Measurements from ENCODE around the gene METTL15.
A peak's percentile ranks its signal among the peaks of the same experiment; 100 is the strongest.
"Not testable (repeated sequence)": the region's sequence is repeated elsewhere in the genome, so short reads cannot be mapped to it uniquely, and the experiment has no call there.

METTL15 gene

DNA sequence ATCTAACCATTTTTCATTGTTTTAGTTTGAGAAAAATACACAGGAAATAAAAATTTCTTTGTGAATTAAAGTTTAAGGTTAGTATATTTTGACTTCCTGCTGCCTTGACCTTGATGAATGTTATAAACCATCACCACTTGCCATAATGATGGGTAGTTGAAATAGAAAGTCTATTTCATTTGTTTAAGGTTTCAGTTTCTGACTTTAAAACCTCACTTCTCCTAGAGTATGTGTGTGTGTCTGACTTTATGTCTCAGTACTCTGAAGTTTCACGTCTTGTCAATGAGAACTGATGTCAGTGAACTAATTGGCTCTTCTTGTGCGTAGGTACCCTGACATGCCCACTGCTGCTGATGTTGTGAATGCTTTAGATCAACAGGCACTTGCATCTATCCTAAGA is 188.2 kb downstream of the METTL15 start:
- no peaks in the 10 kb centered on the region for H3K9me3 ChIP-seq (ENCODE audit: control insufficient read depth in 1 of 2, low read length in 2 of 2)
- no peaks in the 10 kb centered on the region for H3K4me1 ChIP-seq (ENCODE audit: control insufficient read depth in 1 of 2, insufficient read depth in 2 of 2, low read length in 2 of 2)
- H3K27ac ChIP-seq (ENCODE audit: low read length) = no peak overlapping the region

DNA sequence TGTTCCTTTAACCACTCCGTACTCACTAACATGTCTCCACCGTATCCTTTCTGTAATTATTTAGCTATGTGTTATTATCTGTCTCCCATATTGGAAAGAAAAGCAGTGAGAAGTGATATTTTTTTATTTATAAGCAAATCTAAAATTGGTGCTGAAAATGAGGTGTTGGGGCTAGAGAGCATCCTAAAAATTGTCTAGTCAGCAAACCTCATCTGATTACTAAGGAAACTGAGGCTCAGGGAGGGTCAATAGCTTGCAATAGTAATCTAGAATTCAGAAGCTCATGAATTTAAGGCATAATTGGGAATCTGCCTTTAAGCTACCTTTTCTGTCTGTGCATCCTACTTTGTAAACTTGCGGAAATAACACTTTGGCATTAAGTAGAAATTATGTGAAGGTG is 190.0 kb downstream of the METTL15 start:
- H3K9me3 ChIP-seq (ENCODE audit: control insufficient read depth in 1 of 2, low read length in 2 of 2) = no peaks in the 10 kb centered on the region
- H3K4me3 ChIP-seq (ENCODE audit: low read depth in 1 of 2, low read length in 2 of 2) = no peak overlapping the region
- H3K4me1 ChIP-seq (ENCODE audit: control insufficient read depth in 1 of 2, insufficient read depth in 2 of 2, low read length in 2 of 2) = no peaks in the 10 kb centered on the region
- H3K27me3 ChIP-seq (ENCODE audit: low read depth, low read length) = no peaks in the 10 kb centered on the region
- H3K36me3 ChIP-seq (ENCODE audit: control insufficient read depth in 1 of 2, insufficient read depth in 2 of 2, low read length in 2 of 2) = peaks cover 5 to 18% of the 10 kb centered on the region in 2 donors
- H3K27ac ChIP-seq (ENCODE audit: low read length) = no peak overlapping the region

More for the DNA sequence above, 188.2 kb downstream of the METTL15 start:
- Histone ChIP-seq H3K27me3 (ENCODE audit: low read depth, low read length) (no peaks in the 10 kb centered on the region), H3K36me3 (ENCODE audit: control insufficient read depth in 1 of 2, insufficient read depth in 2 of 2, low read length in 2 of 2) (peaks cover 5 to 14% of the 10 kb centered on the region in 2 donors), H3K4me3 (ENCODE audit: low read depth in 1 of 2, low read length in 2 of 2) (no peak overlapping the region)

DNA sequence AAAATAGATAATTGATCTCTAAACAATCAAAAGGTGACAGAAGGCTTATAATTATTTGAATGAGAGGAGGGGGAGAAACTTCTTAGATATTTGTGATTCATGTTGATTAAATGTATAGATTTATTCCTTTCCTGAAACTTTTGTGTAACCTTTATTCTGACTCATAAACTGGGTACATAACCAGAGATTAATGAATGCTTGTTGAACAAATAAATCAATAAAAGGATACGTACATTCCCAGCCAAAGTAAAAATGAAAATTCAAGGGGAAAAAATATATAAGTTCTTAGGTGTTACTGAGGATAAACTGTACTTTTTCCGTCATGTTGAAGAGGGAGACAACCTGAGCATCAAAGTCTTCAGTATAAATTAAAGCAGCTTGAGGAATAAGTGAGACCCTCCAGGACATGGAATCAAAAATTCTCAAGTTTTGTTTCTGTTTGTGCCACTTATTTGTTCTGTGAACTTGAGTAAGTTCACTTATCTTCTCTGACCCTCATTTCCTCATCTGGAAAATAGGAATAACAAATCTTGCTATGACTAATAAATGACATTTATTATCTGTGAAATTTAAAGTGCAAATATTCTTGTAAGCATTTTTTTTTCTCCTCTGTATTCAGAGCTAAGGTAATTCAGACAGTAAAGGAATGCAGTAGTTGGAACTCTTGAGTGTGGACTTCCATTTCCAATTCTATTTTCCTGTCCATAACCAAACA is 195.4 kb downstream of the METTL15 start:
- Histone ChIP-seq H3K4me3 (ENCODE audit: low read depth in 1 of 2, low read length in 2 of 2) (no peak overlapping the region), H3K27ac (ENCODE audit: low read length) (no peak overlapping the region), H3K4me1 (ENCODE audit: control insufficient read depth in 1 of 2, insufficient read depth in 2 of 2, low read length in 2 of 2) (no peaks in the 10 kb centered on the region), H3K36me3 (ENCODE audit: control insufficient read depth in 1 of 2, insufficient read depth in 2 of 2, low read length in 2 of 2) (peaks cover 4 to 8% of the 10 kb centered on the region in 2 donors), H3K9me3 (ENCODE audit: control insufficient read depth in 1 of 2, low read length in 2 of 2) (no peaks in the 10 kb centered on the region), H3K27me3 (ENCODE audit: low read depth, low read length) (no peaks in the 10 kb centered on the region)

DNA sequence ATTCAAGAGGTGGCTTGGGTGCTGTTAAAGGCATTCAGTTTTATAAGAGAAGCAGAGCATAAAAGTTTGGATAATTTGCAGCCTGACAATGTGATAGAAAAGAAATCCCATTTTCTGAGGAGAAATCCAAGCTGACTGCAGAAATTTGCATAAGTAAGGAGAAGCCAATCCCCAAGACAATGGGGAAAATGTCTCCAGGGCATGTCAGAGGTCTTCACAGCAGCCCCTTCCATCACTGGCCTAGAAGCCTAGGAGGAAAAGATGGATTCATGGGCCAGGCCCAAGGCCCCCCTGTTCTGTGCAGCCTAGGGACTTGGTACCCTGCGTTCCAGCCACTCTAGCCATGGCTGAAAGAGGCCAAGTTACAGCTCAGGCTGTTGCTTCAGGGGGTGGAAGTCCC is 207.3 kb downstream of the METTL15 start:
- Histone ChIP-seq H3K27me3 (ENCODE audit: low read depth, low read length) (no peaks in the 10 kb centered on the region), H3K9me3 (ENCODE audit: control insufficient read depth in 1 of 2, low read length in 2 of 2) (no peaks in the 10 kb centered on the region), H3K4me3 (ENCODE audit: low read depth in 1 of 2, low read length in 2 of 2) (no peak overlapping the region), H3K4me1 (ENCODE audit: control insufficient read depth in 1 of 2, insufficient read depth in 2 of 2, low read length in 2 of 2) (no peaks in the 10 kb centered on the region), H3K36me3 (ENCODE audit: control insufficient read depth in 1 of 2, insufficient read depth in 2 of 2, low read length in 2 of 2) (peaks cover 3 to 28% of the 10 kb centered on the region in 2 donors), H3K27ac (ENCODE audit: low read length) (no peak overlapping the region)

DNA sequence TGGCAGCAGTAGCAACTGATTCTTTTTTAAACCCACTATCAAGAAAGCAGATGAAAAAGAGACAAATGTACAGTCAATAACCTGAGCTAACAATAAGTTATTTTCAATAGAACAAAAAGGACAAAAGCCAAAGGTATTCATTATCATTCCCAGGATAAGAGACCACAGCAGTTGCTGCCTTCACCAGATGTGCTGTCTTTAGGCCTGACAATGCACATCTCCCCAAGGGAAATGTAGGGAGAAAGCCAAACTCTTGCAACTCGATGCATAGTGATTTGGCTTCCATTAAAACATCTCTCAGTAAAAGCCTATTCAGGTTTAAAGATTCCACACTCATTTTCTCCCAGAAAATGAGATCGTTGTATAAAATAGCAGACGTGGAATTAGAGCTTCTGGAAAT is 210.7 kb downstream of the METTL15 start:
- Histone ChIP-seq H3K4me1 (ENCODE audit: control insufficient read depth in 1 of 2, insufficient read depth in 2 of 2, low read length in 2 of 2) (no peaks in the 10 kb centered on the region), H3K36me3 (ENCODE audit: control insufficient read depth in 1 of 2, insufficient read depth in 2 of 2, low read length in 2 of 2) (peaks cover 3 to 22% of the 10 kb centered on the region in 2 donors), H3K27me3 (ENCODE audit: low read depth, low read length) (no peaks in the 10 kb centered on the region), H3K27ac (ENCODE audit: low read length) (no peak overlapping the region), H3K4me3 (ENCODE audit: low read depth in 1 of 2, low read length in 2 of 2) (no peak overlapping the region), H3K9me3 (ENCODE audit: control insufficient read depth in 1 of 2, low read length in 2 of 2) (no peaks in the 10 kb centered on the region)

DNA sequence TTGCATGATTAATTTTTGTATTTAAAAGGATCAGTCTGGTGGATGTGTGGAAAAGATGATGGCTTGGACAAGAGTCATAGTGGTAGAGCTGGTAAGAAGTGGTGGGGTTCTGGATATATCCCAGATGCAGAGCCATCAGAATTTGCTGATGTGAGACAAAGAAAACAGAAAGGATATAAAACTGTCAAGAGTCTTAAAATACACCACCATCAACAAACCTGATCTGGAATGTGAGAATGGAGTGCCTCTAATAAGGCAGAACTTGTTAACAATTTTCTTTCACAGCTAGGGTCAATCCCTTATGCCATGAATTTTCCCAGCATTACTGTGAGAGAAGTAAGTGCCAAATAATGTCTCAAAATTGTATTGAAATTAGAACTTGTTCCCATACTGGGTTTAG is 215.4 kb downstream of the METTL15 start:
- Histone ChIP-seq H3K27me3 (ENCODE audit: low read depth, low read length) (no peaks in the 10 kb centered on the region), H3K27ac (ENCODE audit: low read length) (no peak overlapping the region), H3K36me3 (ENCODE audit: control insufficient read depth in 1 of 2, insufficient read depth in 2 of 2, low read length in 2 of 2) (peaks cover 0 to 5% of the 10 kb centered on the region in 2 donors), H3K4me3 (ENCODE audit: low read depth in 1 of 2, low read length in 2 of 2) (no peak overlapping the region), H3K4me1 (ENCODE audit: control insufficient read depth in 1 of 2, insufficient read depth in 2 of 2, low read length in 2 of 2) (no peaks in the 10 kb centered on the region), H3K9me3 (ENCODE audit: control insufficient read depth in 1 of 2, low read length in 2 of 2) (peaks cover 0 to 3% of the 10 kb centered on the region in 2 donors)

DNA sequence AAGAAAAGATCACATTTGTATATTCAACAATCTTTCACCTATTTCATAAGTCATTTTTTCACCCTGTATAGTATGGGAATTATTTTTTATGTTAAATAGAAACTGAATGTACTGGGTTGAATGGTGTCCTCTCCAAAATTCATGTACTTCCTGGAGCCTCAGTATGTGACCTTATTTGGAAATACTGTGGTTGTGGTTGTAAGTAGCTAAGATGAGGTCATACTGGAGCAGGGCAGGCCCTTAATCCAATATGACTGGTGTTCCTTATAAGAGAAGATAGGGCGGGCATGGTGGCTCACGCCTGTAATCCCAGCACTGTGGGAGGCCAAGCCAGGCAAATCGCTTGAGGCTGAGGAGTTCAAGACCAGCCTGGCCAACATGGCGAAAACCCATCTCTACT is 224.2 kb downstream of the METTL15 start:
- H3K4me1 ChIP-seq (ENCODE audit: control insufficient read depth in 1 of 2, insufficient read depth in 2 of 2, low read length in 2 of 2) = not testable (repeated sequence)

DNA sequence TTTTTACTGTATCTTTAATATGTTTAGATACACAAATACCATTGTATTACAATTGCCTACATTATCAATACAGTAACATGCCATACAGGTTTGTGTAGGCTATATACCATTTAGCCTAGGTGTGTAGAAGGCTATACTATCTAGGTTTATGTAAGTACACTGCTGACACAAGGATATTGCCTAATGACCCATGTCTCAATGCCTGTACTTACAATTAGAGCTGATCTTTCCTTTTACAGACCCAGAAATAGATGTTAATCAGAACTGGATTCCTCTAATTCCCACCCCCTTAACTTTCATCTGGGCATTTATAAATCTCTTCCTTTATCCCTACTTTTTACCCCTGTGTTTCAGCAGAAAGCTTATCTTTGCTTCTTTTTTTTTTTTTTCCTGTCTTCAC is 229.5 kb downstream of the METTL15 start:
- Histone ChIP-seq H3K4me3 (ENCODE audit: low read depth in 1 of 2, low read length in 2 of 2) (no peak overlapping the region), H3K9me3 (ENCODE audit: control insufficient read depth in 1 of 2, low read length in 2 of 2) (peaks cover 11 to 14% of the 10 kb centered on the region in 2 donors), H3K4me1 (ENCODE audit: control insufficient read depth in 1 of 2, insufficient read depth in 2 of 2, low read length in 2 of 2) (no peaks in the 10 kb centered on the region), H3K36me3 (ENCODE audit: control insufficient read depth in 1 of 2, insufficient read depth in 2 of 2, low read length in 2 of 2) (no peaks in the 10 kb centered on the region), H3K27me3 (ENCODE audit: low read depth, low read length) (no peaks in the 10 kb centered on the region), H3K27ac (ENCODE audit: low read length) (no peak overlapping the region)

More for the DNA sequence above, 224.2 kb downstream of the METTL15 start:
- H3K27me3 ChIP-seq (ENCODE audit: low read depth, low read length); H3K4me3 ChIP-seq (ENCODE audit: low read depth in 1 of 2, low read length in 2 of 2); H3K36me3 ChIP-seq (ENCODE audit: control insufficient read depth in 1 of 2, insufficient read depth in 2 of 2, low read length in 2 of 2); H3K27ac ChIP-seq (ENCODE audit: low read length); H3K9me3 ChIP-seq (ENCODE audit: control insufficient read depth in 1 of 2, low read length in 2 of 2): not testable (repeated sequence)

DNA sequence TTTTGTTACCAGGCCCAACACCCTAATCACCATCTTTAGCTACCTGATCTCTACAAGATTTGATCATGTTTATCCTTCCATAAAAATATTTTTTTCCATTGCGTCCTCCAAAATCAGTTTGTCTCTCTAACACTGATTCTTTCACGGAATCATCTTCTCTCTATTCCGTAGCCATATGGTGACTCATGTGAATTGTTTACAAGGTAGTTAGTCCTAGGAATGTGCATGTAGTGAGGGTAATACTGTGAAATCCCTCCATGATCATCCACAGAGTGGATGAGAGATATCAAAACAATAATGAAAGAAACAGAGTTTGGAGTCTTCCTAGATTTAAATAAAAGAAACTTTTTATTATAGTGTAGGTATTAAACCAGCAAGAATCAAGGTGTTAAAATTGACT is 230.2 kb downstream of the METTL15 start:
- Histone ChIP-seq H3K36me3 (ENCODE audit: control insufficient read depth in 1 of 2, insufficient read depth in 2 of 2, low read length in 2 of 2) (no peaks in the 10 kb centered on the region), H3K9me3 (ENCODE audit: control insufficient read depth in 1 of 2, low read length in 2 of 2) (peaks cover 11 to 14% of the 10 kb centered on the region in 2 donors), H3K27ac (ENCODE audit: low read length) (no peak overlapping the region), H3K4me1 (ENCODE audit: control insufficient read depth in 1 of 2, insufficient read depth in 2 of 2, low read length in 2 of 2) (no peaks in the 10 kb centered on the region), H3K27me3 (ENCODE audit: low read depth, low read length) (no peaks in the 10 kb centered on the region), H3K4me3 (ENCODE audit: low read depth in 1 of 2, low read length in 2 of 2) (no peak overlapping the region)

DNA sequence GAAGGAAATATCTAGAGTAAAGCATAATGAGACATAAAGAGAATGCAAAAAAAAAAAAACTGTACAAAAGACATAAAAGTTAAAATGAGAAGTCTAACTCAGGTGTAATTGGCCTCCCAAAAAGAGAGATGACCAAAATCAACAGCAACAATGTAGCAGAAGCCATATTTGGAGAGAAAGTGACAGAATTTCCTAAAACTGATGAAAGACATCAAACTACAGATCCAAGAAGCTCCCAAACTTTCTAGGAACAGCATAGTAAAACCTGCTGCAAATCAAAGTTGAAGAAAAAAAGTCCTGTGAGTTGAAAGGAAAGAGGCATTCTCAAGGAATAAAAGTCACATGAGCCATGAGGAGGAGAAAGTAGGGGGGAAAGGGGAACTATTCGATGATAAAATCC is 231.3 kb downstream of the METTL15 start:
- Histone ChIP-seq H3K4me3 (ENCODE audit: low read depth in 1 of 2, low read length in 2 of 2) (peak overlapping the region in 1 of 2 donors; percentile 41), H3K9me3 (ENCODE audit: control insufficient read depth in 1 of 2, low read length in 2 of 2) (peaks cover 11 to 14% of the 10 kb centered on the region in 2 donors)

DNA sequence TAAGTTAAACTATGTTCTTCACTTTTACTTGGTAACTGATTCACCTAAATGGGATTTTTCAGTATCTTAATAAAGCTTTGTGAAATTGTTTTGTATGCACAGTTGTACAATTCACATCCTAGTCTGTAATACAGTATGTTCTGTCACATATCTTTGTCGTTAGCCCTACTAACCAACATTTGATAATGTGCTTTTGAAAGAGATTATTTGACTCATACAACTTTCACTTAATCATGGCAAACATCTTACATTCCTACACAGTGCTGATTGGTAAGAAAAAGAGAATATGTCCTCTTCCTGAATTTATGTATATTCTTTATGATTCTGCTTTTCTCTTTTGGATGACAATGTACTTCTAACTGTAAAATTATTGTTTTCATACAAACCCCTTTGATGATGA is 234.5 kb downstream of the METTL15 start:
- Histone ChIP-seq H3K27ac (ENCODE audit: low read length) (no peak overlapping the region), H3K36me3 (ENCODE audit: control insufficient read depth in 1 of 2, insufficient read depth in 2 of 2, low read length in 2 of 2) (no peaks in the 10 kb centered on the region), H3K4me1 (ENCODE audit: control insufficient read depth in 1 of 2, insufficient read depth in 2 of 2, low read length in 2 of 2) (no peaks in the 10 kb centered on the region), H3K4me3 (ENCODE audit: low read depth in 1 of 2, low read length in 2 of 2) (no peak overlapping the region), H3K27me3 (ENCODE audit: low read depth, low read length) (no peaks in the 10 kb centered on the region), H3K9me3 (ENCODE audit: control insufficient read depth in 1 of 2, low read length in 2 of 2) (peaks cover 11 to 14% of the 10 kb centered on the region in 2 donors)

More for the DNA sequence above, 231.3 kb downstream of the METTL15 start:
- Histone ChIP-seq H3K27me3 (ENCODE audit: low read depth, low read length) (no peaks in the 10 kb centered on the region), H3K36me3 (ENCODE audit: control insufficient read depth in 1 of 2, insufficient read depth in 2 of 2, low read length in 2 of 2) (no peaks in the 10 kb centered on the region), H3K4me1 (ENCODE audit: control insufficient read depth in 1 of 2, insufficient read depth in 2 of 2, low read length in 2 of 2) (no peaks in the 10 kb centered on the region), H3K27ac (ENCODE audit: low read length) (no peak overlapping the region)

All from muscle layer of duodenum (tissue), 2 donors.